Measurements from ENCODE around the gene TMEM47. TPM values are rescaled to one million over a fixed set of nuclear protein-coding genes. Genes with fewer than 3 reads are reported as not detected.

TMEM47 gene
- total and polyA plus RNA-seq, 2 of the 4 experiments (the other 2 are of a cell fraction), result 51.5 to 105 TPM

DNA sequence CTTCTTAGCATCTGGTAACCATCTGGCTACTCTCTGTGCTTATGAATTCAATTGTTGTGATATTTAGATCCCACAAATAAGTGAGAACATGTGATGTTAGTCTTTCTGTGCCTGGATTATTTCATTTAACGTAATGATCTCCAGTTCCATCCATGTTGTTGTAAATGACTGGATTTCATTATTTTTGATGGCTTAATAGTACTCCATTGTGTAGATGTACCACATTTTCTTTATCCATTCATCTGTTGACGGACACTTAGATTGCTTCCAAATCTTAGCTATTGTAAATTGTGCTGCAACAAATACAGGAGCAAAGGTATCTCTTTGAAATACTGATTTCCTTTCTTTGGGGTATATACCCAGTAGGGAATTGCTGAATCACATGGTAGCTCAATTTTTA is 30.0 kb upstream of the TMEM47 start:
- Histone ChIP-seq H2AK9ac (replicated peaks; ENCODE audit: low read depth, low read length, poor library complexity) (no peak overlapping the region), H3K36me3 (ENCODE audit: control insufficient read depth, insufficient read depth, low read length) (no peaks in the 10 kb centered on the region), H3K4me3 (ENCODE audit: insufficient read depth, low read depth, low read length) (no peak overlapping the region), H2AFZ (replicated peaks; ENCODE audit: low read length, poor library complexity) (no peak overlapping the region), H2BK15ac (ENCODE audit: low read depth, low read length) (no peak overlapping the region), H3K27ac (ENCODE audit: insufficient read depth, low read length) (no peak overlapping the region), H3K56ac (ENCODE audit: extremely low read depth, insufficient read depth, low read length) (no peak overlapping the region), H4K91ac (ENCODE audit: insufficient read depth, low read depth, low read length) (no peak overlapping the region), H3K14ac (replicated peaks; ENCODE audit: low read depth, low read length) (no peak overlapping the region), H2BK120ac (ENCODE audit: low read depth, low read length) (no peak overlapping the region), H4K5ac (ENCODE audit: low read depth, low read length) (no peak overlapping the region), H4K8ac (ENCODE audit: low read depth in 2 of 2, low read length in 2 of 2) (no peak overlapping the region), H3K4ac (ENCODE audit: low read depth, low read length) (no peak overlapping the region), H2AK5ac (ENCODE audit: low read depth, low read length) (no peak overlapping the region), H3K79me1 (ENCODE audit: low read depth in 1 of 2, low read length in 2 of 2) (no peaks in the 10 kb centered on the region), H3K9ac (ENCODE audit: low read depth, low read length) (no peak overlapping the region), H3K4me1 (ENCODE audit: control insufficient read depth, insufficient read depth, low read length) (no peaks in the 10 kb centered on the region), H2BK5ac (ENCODE audit: low read depth, low read length, poor library complexity, severe bottlenecking) (no peak overlapping the region), H3K4me2 (ENCODE audit: low read depth, low read length) (no peak overlapping the region), H3K18ac (ENCODE audit: low read depth, low read length) (no peak overlapping the region), H3K9me1 (ENCODE audit: insufficient read depth, low read length) (no peaks in the 10 kb centered on the region), H3K23ac (ENCODE audit: low read depth, low read length) (no peak overlapping the region), H4K20me1 (ENCODE audit: insufficient read depth, low read length) (no peaks in the 10 kb centered on the region), H3K27me3 (ENCODE audit: control insufficient read depth, insufficient read depth, low read length) (no peaks in the 10 kb centered on the region), H2BK20ac (ENCODE audit: low read depth, low read length) (no peak overlapping the region), H3K9me3 (ENCODE audit: control insufficient read depth, insufficient read depth, low read length) (no peaks in the 10 kb centered on the region)
- in situ Hi-C loops (cut with MboI; ENCODE audit: low sequenced_read_pairs) (no loop called here), dilution Hi-C loops (cut with HindIII; ENCODE audit: low sequenced_read_pairs, unreplicated experiment) (no loop called here), intact Hi-C loops (cut with micrococcal nuclease) (no loop called here)
- BruUV-seq (replicated peaks), result no TSS peak
- ChIA-PET CTCF (no interaction called here), POLR2A (ENCODE audit: unreplicated experiment) (no interaction called here)
- no CpG with 5 or more reads among the region's 2 CpGs for WGBS, 2 experiments (ENCODE audit: extremely low coverage in 2 of 2, insufficient read length in 1 of 2)
- ATAC-seq (ENCODE audit: low read depth) (no peak), DNase-seq (no peak)
- TF ChIP-seq POLR2A (IDR thresholded peaks at IDR 0.05; ENCODE audit: low read depth, low read length) (no peak), NFE2L2 (IDR thresholded peaks at IDR 0.05; ENCODE audit: low read depth, low read length) (no peak), RFX5 (IDR thresholded peaks at IDR 0.05; ENCODE audit: low read depth, low read length) (no peak), MXI1 (IDR thresholded peaks at IDR 0.05; ENCODE audit: borderline replicate concordance, low read depth, low read length) (no peak), RCOR1 (IDR thresholded peaks at IDR 0.05; ENCODE audit: insufficient replicate concordance, low read length) (no peak), CEBPB (IDR thresholded peaks at IDR 0.05; ENCODE audit: low read depth, low read length) (no peak), MAZ (IDR thresholded peaks at IDR 0.05; ENCODE audit: borderline replicate concordance, low read depth, low read length) (no peak), FOS (IDR thresholded peaks at IDR 0.05; ENCODE audit: low read depth, low read length) (no peak), BHLHE40 (IDR thresholded peaks at IDR 0.05; ENCODE audit: low read depth, low read length) (no peak), MAFK (IDR thresholded peaks at IDR 0.05; ENCODE audit: low read depth, low read length) (no peak), SMC3 (IDR thresholded peaks at IDR 0.05; ENCODE audit: low read depth, low read length) (no peak), RAD21 (IDR thresholded peaks at IDR 0.05; ENCODE audit: low read length) (no peak), CHD1 (IDR thresholded peaks at IDR 0.05; ENCODE audit: low read depth, low read length) (no peak)
- TF ChIP-seq, protein P1, sequence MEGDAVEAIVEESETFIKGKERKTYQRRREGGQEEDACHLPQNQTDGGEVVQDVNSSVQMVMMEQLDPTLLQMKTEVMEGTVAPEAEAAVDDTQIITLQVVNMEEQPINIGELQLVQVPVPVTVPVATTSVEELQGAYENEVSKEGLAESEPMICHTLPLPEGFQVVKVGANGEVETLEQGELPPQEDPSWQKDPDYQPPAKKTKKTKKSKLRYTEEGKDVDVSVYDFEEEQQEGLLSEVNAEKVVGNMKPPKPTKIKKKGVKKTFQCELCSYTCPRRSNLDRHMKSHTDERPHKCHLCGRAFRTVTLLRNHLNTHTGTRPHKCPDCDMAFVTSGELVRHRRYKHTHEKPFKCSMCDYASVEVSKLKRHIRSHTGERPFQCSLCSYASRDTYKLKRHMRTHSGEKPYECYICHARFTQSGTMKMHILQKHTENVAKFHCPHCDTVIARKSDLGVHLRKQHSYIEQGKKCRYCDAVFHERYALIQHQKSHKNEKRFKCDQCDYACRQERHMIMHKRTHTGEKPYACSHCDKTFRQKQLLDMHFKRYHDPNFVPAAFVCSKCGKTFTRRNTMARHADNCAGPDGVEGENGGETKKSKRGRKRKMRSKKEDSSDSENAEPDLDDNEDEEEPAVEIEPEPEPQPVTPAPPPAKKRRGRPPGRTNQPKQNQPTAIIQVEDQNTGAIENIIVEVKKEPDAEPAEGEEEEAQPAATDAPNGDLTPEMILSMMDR (conservative IDR thresholded peaks at IDR 0.05; ENCODE audit: low read depth, low read length), result no peak
- TF ChIP-seq, protein P2, sequence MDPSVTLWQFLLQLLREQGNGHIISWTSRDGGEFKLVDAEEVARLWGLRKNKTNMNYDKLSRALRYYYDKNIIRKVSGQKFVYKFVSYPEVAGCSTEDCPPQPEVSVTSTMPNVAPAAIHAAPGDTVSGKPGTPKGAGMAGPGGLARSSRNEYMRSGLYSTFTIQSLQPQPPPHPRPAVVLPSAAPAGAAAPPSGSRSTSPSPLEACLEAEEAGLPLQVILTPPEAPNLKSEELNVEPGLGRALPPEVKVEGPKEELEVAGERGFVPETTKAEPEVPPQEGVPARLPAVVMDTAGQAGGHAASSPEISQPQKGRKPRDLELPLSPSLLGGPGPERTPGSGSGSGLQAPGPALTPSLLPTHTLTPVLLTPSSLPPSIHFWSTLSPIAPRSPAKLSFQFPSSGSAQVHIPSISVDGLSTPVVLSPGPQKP (IDR thresholded peaks at IDR 0.05; ENCODE audit: borderline replicate concordance, low read depth, low read length), result no peak
- TF ChIP-seq, protein P3, sequence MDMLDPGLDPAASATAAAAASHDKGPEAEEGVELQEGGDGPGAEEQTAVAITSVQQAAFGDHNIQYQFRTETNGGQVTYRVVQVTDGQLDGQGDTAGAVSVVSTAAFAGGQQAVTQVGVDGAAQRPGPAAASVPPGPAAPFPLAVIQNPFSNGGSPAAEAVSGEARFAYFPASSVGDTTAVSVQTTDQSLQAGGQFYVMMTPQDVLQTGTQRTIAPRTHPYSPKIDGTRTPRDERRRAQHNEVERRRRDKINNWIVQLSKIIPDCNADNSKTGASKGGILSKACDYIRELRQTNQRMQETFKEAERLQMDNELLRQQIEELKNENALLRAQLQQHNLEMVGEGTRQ (IDR thresholded peaks at IDR 0.05; ENCODE audit: low read depth, low read length), result no peak

Measured in IMR-90 (cell line).